Tibial nerve (tissue), 4 donors: Measurements from ENCODE around the gene TGFB1I1. TPM values are rescaled to one million over a fixed set of nuclear protein-coding genes. Genes with fewer than 3 reads are reported as not detected.

ENCODE experiments used
- DNase-seq, 2 donors: peaks; one replicate each; pipeline ENCODE4 v3.0.0-alpha.2; 2019; ENCODE audit warnings: low spot score in 2 of 2
- H3K27ac ChIP-seq, 4 donors: fragments of 200-600 bp; sonication (generic) in 3 of 4; one replicate each; pipeline ENCODE4 v1.5.1; 2017 to 2019; ENCODE audit warnings: mild to moderate bottlenecking in 1 of 4
- H3K27me3 ChIP-seq, 2 donors: fragments of 200-600 bp; sonication (generic) in 1 of 2; one replicate each; pipeline versions ENCODE4 v1.5.1 to v1.6.0; 2017 to 2019
- H3K36me3 ChIP-seq, 3 donors: fragments of 200-600 bp; sonication (generic); one replicate each; pipeline ENCODE4 v1.5.1; 2018 to 2019
- H3K4me1 ChIP-seq, 4 donors: fragments of 200-600 bp; sonication (generic) in 3 of 4; one replicate each; pipeline ENCODE4 v1.5.1; 2017 to 2019
- H3K4me3 ChIP-seq, 4 donors: fragments of 200-600 bp; sonication (generic) in 3 of 4; one replicate each; pipeline ENCODE4 v1.5.1; 2017 to 2019; ENCODE audit warnings: mild to moderate bottlenecking in 1 of 4, moderate library complexity in 1 of 4
- H3K9me3 ChIP-seq, 4 donors: fragments of 200-600 bp; sonication (generic) in 3 of 4; one replicate each; pipeline ENCODE4 v1.5.1; 2017 to 2019
- CTCF ChIP-seq, 5 experiments: fragments of 200-600 bp in 3 of 5; fragments of 450-650 bp in 2 of 5; sonication (generic) in 3 of 5; IDR thresholded peaks; one replicate each; pipeline ENCODE4 v1.5.1; 2016 to 2019; ENCODE audit warnings: antibody characterized with exemption in 5 of 5, mild to moderate bottlenecking in 3 of 5, moderate library complexity in 2 of 5
- EP300 ChIP-seq, 2 donors: sonication (generic); formaldehyde crosslinking; IDR thresholded peaks; one replicate each; pipeline ENCODE4 v1.6.1; 2017; ENCODE audit warnings: antibody characterized with exemption in 2 of 2, mild to moderate bottlenecking in 1 of 2
- POLR2A ChIP-seq, 2 donors: fragments of 450-650 bp; IDR thresholded peaks; one replicate each; pipeline ENCODE4 v1.6.1; 2017; ENCODE audit warnings: antibody characterized with exemption in 2 of 2, mild to moderate bottlenecking in 2 of 2, moderate library complexity in 2 of 2
- WGBS, 2 donors: methylation state at CpG; one replicate each; pipeline ENCODE4 v1.1.5; 2018; 5-methylcytosine and 5-hydroxymethylcytosine counted together
- total RNA-seq, 4 donors: library from RNA; depleted of rRNA; stranded (reverse); fragments of >200 nt; gene quantifications; one replicate each; pipeline ENCODE4 v1.1.0, GENCODE V29; 2016

The TGFB1I1 gene
- total RNA-seq, 4 donors from 2014 or later, result 29.3 to 68.7 (median 53.5) TPM

GRCh38 chr16:31493506-31494125 lies 21.7 kb downstream of the TGFB1I1 start:
- H3K4me1 ChIP-seq, result peaks cover 0 to 4% (median 0%) of the 10 kb centered on the region in 4 donors
- H3K4me3 ChIP-seq, result no peak overlapping the region
- no peak for TF ChIP-seq CTCF (IDR thresholded peaks at IDR 0.05)
- no peak for TF ChIP-seq EP300 (IDR thresholded peaks at IDR 0.05)
- TF ChIP-seq POLR2A (IDR thresholded peaks at IDR 0.05), result no peak
- no peak for DNase-seq
- 91 to 92% methylated on average over 18 of the region's 18 CpGs for WGBS, 2 donors
- H3K27ac ChIP-seq, result no peak overlapping the region
- H3K27me3 ChIP-seq, result no peaks in the 10 kb centered on the region
- H3K36me3 ChIP-seq, result peaks cover 0 to 90% (median 11%) of the 10 kb centered on the region in 3 donors
- no peaks in the 10 kb centered on the region for H3K9me3 ChIP-seq

- 84% methylated on average over 9 to 10 of the region's 10 CpGs for WGBS, 2 donors
- H3K36me3 ChIP-seq, result peaks cover 0 to 90% (median 11%) of the 10 kb centered on the region in 3 donors
- no peaks in the 10 kb centered on the region for H3K27me3 ChIP-seq
- no peak for TF ChIP-seq CTCF (IDR thresholded peaks at IDR 0.05)
- TF ChIP-seq POLR2A (IDR thresholded peaks at IDR 0.05), result no peak
- no peaks in the 10 kb centered on the region for H3K9me3 ChIP-seq
- H3K4me1 ChIP-seq, result peaks cover 0 to 6% (median 0%) of the 10 kb centered on the region in 4 donors
- H3K27ac ChIP-seq, result no peak overlapping the region
- DNase-seq, result no peak
- no peak overlapping the region for H3K4me3 ChIP-seq
Measured at GRCh38 chr16:31496670-31497069, 24.7 kb downstream of the TGFB1I1 start.

GRCh38 chr16:31498493-31498892 lies 26.5 kb downstream of the TGFB1I1 start:
- no peak overlapping the region for H3K4me3 ChIP-seq
- no peaks in the 10 kb centered on the region for H3K27me3 ChIP-seq
- 93 to 96% methylated on average over 8 of the region's 8 CpGs for WGBS, 2 donors
- H3K27ac ChIP-seq, result no peak overlapping the region
- H3K4me1 ChIP-seq, result peaks cover 0 to 21% (median 0%) of the 10 kb centered on the region in 4 donors
- DNase-seq, result no peak
- TF ChIP-seq EP300 (IDR thresholded peaks at IDR 0.05), result no peak
- no peak for TF ChIP-seq CTCF (IDR thresholded peaks at IDR 0.05)
- no peak for TF ChIP-seq POLR2A (IDR thresholded peaks at IDR 0.05)
- H3K9me3 ChIP-seq, result no peaks in the 10 kb centered on the region
- H3K36me3 ChIP-seq, result peaks cover 0 to 72% (median 7%) of the 10 kb centered on the region in 3 donors

DNA sequence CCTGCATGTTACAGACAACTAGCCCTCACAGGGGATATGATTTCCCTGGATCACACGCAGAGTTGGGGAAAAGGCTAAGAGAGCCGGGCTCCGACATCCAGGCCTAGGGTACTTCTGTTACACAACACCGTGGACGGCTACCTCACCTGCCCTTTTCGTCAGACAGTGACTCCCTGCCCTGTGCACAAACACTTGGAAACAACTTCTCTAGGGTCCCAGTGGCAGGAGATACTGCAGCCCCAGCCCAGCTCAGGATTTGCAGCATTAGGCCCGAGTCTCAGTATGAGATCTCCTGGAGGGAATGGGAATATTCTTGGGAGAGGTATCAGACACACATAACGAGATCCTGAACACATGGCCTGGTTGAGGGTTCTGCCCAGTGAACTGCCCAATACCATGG lies 28.0 kb downstream of the TGFB1I1 start:
- peaks cover 0 to 66% (median 7%) of the 10 kb centered on the region in 3 donors for H3K36me3 ChIP-seq
- TF ChIP-seq EP300 (IDR thresholded peaks at IDR 0.05) (no peak), CTCF (IDR thresholded peaks at IDR 0.05) (no peak), POLR2A (IDR thresholded peaks at IDR 0.05) (no peak)
- H3K9me3 ChIP-seq, result no peaks in the 10 kb centered on the region
- H3K4me3 ChIP-seq, result no peak overlapping the region
- DNase-seq, result no peak
- WGBS, 2 donors, result 95 to 99% methylated on average over 8 of the region's 8 CpGs
- no peak overlapping the region for H3K27ac ChIP-seq
- no peaks in the 10 kb centered on the region for H3K27me3 ChIP-seq
- H3K4me1 ChIP-seq, result peaks cover 0 to 25% (median 0%) of the 10 kb centered on the region in 4 donors

GRCh38 chr16:31501226-31501965 lies 29.4 kb downstream of the TGFB1I1 start:
- DNase-seq, result no peak
- WGBS, 2 donors, result 63 to 67% methylated on average over 3 of the region's 3 CpGs
- no peaks in the 10 kb centered on the region for H3K27me3 ChIP-seq
- H3K36me3 ChIP-seq, result peaks cover 0 to 62% (median 4%) of the 10 kb centered on the region in 3 donors
- no peaks in the 10 kb centered on the region for H3K9me3 ChIP-seq
- TF ChIP-seq POLR2A (IDR thresholded peaks at IDR 0.05) (no peak), CTCF (IDR thresholded peaks at IDR 0.05) (no peak), EP300 (IDR thresholded peaks at IDR 0.05) (no peak)
- peaks cover 0 to 40% (median under 1%) of the 10 kb centered on the region in 4 donors for H3K4me1 ChIP-seq
- H3K4me3 ChIP-seq, result no peak overlapping the region
- no peak overlapping the region for H3K27ac ChIP-seq
